GM23338 (cell line): ENCODE measurements around the gene CPEB3. TPM values are rescaled to one million over a fixed set of nuclear protein-coding genes. Genes with fewer than 3 reads are reported as not detected.

Source experiments
- ATAC-seq: fragments of 200-7000 bp; cut with Tn5 transposase; 3 replicates; pipeline ENCODE4 v1.9.1; 2020
- DNase-seq: peaks from one replicate; pipeline ENCODE4 v3.0.0-alpha.2; 2015; ENCODE audit warnings: low spot score
- H2AFZ ChIP-seq: fragments of 200-600 bp; sonication (generic); 2 replicates; pipeline ENCODE4 v1.8.0; 2016; ENCODE audit warnings: antibody characterized with exemption, mild to moderate bottlenecking, moderate library complexity
- H3F3A ChIP-seq: fragments of 200-600 bp; sonication (generic); replicated peaks from 2 replicates; pipeline ENCODE4 v1.8.0; 2017; ENCODE audit warnings: antibody characterized with exemption, mixed run types, low read depth
- H3K27ac ChIP-seq: fragments of 200-600 bp; sonication (generic); 2 replicates; pipeline ENCODE4 v1.6.1; 2016; ENCODE audit warnings: low read depth
- H3K27me3 ChIP-seq: fragments of 200-600 bp; sonication (generic); 2 replicates; pipeline ENCODE4 v1.8.0; 2016; ENCODE audit warnings: mild to moderate bottlenecking, mixed run types, moderate library complexity; ENCODE audit not compliant: insufficient read depth
- H3K36me3 ChIP-seq: fragments of 200-600 bp; sonication (generic); 2 replicates; pipeline ENCODE4 v1.8.0; 2016; ENCODE audit warnings: mild to moderate bottlenecking; ENCODE audit not compliant: insufficient read depth
- H3K4me1 ChIP-seq: fragments of 200-600 bp; sonication (generic); 2 replicates; pipeline ENCODE4 v1.8.0; 2016; ENCODE audit warnings: mild to moderate bottlenecking, moderate library complexity; ENCODE audit not compliant: insufficient read depth
- H3K4me2 ChIP-seq: fragments of 200-600 bp; sonication (generic); 2 replicates; pipeline ENCODE4 v1.7.1; 2017; ENCODE audit warnings: mixed run types
- H3K4me3 ChIP-seq: fragments of 200-600 bp; sonication (generic); 2 replicates; pipeline ENCODE4 v1.6.1; 2016; ENCODE audit warnings: mixed run types
- H3K79me2 ChIP-seq: fragments of 200-600 bp; sonication (generic); replicated peaks from 2 replicates; pipeline ENCODE4 v1.8.0; 2017; ENCODE audit warnings: mild to moderate bottlenecking; ENCODE audit not compliant: insufficient read depth
- H3K9me2 ChIP-seq: fragments of 200-600 bp; sonication (generic); 2 replicates; pipeline ENCODE4 v1.8.0; 2017; ENCODE audit not compliant: insufficient read depth
- H4K20me1 ChIP-seq: fragments of 200-600 bp; sonication (generic); replicated peaks from 2 replicates; pipeline ENCODE4 v1.8.0; 2017; ENCODE audit warnings: mild to moderate bottlenecking; ENCODE audit not compliant: insufficient read depth
- H3K27ac Mint-ChIP-seq: 2 replicates; pipeline ENCODE4 v1.8.0; 2020; ENCODE audit warnings: inconsistent platforms, mild to moderate bottlenecking, moderate library complexity, mixed read lengths
- H3K27me3 Mint-ChIP-seq: 3 replicates; pipeline ENCODE4 v1.8.0; 2022; ENCODE audit warnings: low read depth, mild to moderate bottlenecking, moderate library complexity, mixed read lengths, inconsistent platforms; ENCODE audit not compliant: insufficient read depth, poor library complexity
- H3K36me3 Mint-ChIP-seq: 3 replicates; pipeline ENCODE4 v1.8.0; 2021; ENCODE audit warnings: low read depth, mild to moderate bottlenecking, inconsistent platforms, moderate library complexity, mixed read lengths
- H3K4me1 Mint-ChIP-seq: 3 replicates; pipeline ENCODE4 v1.8.0; 2020; ENCODE audit warnings: mild to moderate bottlenecking, inconsistent platforms, mixed read lengths
- H3K4me3 Mint-ChIP-seq: 3 replicates; pipeline ENCODE4 v1.8.0; 2021; ENCODE audit warnings: moderate library complexity, mild to moderate bottlenecking, inconsistent platforms, mixed read lengths
- H3K9me3 Mint-ChIP-seq: 3 replicates; pipeline ENCODE4 v1.8.0; 2020; ENCODE audit warnings: moderate library complexity, mild to moderate bottlenecking, inconsistent platforms, mixed read lengths
- EZH2 ChIP-seq: fragments of 200-600 bp; sonication (generic); IDR thresholded peaks from one replicate; pipeline ENCODE4 v1.8.0; 2017; ENCODE audit warnings: antibody characterized with exemption, mild to moderate bottlenecking, low read depth; ENCODE audit not compliant: unreplicated experiment
- EZH2phosphoT487 ChIP-seq: fragments of 200-600 bp; sonication (generic); IDR thresholded peaks from one replicate; pipeline ENCODE4 v1.8.1; 2018; ENCODE audit warnings: antibody characterized with exemption; ENCODE audit not compliant: unreplicated experiment
- JUNB ChIP-seq: IDR thresholded peaks from one replicate; pipeline ENCODE4 v1.6.1; 2016; ENCODE audit warnings: antibody characterized with exemption; ENCODE audit not compliant: unreplicated experiment
- STAT1 ChIP-seq: IDR thresholded peaks from one replicate; pipeline ENCODE4 v1.6.1; 2016; ENCODE audit warnings: antibody characterized with exemption; ENCODE audit not compliant: unreplicated experiment
- ZNF114 ChIP-seq: fragments of 250-450 bp; sonication (Bioruptor Pico); IDR thresholded peaks from 2 replicates; pipeline ENCODE4 v1.5.0; 2020; ENCODE audit warnings: mild to moderate bottlenecking, moderate library complexity
- polyA plus RNA-seq: library from polyadenylated mRNA; unstranded; fragments of >200 nt; fragmentation: Nextera tagmentation; extraction: Ambion mirVana; gene quantifications from 2 replicates; pipeline ENCODE4 v1.2.1, GENCODE V29; 2016
- total RNA-seq: library from RNA; depleted of rRNA; stranded (reverse); fragments of >200 nt; shearing (Covaris generic); gene quantifications from 2 replicates; pipeline ENCODE4 v1.2.3, GENCODE V29; 2014
- TF ChIP-seq, protein P1 (sequence below): fragments of 250-450 bp; sonication (Bioruptor Pico); IDR thresholded peaks from 2 replicates; pipeline ENCODE4 v1.5.0; 2020; ENCODE audit warnings: mild to moderate bottlenecking, moderate library complexity

CPEB3 gene
- total and polyA plus RNA-seq, 2 experiments from 2014 or later = 0.74 to 1.9 TPM

GRCh38 chr10:92075829-92076228, 215.0 kb downstream of the CPEB3 start (continued):
- TF ChIP-seq EZH2phosphoT487 = no peak
- TF ChIP-seq, protein P1, sequence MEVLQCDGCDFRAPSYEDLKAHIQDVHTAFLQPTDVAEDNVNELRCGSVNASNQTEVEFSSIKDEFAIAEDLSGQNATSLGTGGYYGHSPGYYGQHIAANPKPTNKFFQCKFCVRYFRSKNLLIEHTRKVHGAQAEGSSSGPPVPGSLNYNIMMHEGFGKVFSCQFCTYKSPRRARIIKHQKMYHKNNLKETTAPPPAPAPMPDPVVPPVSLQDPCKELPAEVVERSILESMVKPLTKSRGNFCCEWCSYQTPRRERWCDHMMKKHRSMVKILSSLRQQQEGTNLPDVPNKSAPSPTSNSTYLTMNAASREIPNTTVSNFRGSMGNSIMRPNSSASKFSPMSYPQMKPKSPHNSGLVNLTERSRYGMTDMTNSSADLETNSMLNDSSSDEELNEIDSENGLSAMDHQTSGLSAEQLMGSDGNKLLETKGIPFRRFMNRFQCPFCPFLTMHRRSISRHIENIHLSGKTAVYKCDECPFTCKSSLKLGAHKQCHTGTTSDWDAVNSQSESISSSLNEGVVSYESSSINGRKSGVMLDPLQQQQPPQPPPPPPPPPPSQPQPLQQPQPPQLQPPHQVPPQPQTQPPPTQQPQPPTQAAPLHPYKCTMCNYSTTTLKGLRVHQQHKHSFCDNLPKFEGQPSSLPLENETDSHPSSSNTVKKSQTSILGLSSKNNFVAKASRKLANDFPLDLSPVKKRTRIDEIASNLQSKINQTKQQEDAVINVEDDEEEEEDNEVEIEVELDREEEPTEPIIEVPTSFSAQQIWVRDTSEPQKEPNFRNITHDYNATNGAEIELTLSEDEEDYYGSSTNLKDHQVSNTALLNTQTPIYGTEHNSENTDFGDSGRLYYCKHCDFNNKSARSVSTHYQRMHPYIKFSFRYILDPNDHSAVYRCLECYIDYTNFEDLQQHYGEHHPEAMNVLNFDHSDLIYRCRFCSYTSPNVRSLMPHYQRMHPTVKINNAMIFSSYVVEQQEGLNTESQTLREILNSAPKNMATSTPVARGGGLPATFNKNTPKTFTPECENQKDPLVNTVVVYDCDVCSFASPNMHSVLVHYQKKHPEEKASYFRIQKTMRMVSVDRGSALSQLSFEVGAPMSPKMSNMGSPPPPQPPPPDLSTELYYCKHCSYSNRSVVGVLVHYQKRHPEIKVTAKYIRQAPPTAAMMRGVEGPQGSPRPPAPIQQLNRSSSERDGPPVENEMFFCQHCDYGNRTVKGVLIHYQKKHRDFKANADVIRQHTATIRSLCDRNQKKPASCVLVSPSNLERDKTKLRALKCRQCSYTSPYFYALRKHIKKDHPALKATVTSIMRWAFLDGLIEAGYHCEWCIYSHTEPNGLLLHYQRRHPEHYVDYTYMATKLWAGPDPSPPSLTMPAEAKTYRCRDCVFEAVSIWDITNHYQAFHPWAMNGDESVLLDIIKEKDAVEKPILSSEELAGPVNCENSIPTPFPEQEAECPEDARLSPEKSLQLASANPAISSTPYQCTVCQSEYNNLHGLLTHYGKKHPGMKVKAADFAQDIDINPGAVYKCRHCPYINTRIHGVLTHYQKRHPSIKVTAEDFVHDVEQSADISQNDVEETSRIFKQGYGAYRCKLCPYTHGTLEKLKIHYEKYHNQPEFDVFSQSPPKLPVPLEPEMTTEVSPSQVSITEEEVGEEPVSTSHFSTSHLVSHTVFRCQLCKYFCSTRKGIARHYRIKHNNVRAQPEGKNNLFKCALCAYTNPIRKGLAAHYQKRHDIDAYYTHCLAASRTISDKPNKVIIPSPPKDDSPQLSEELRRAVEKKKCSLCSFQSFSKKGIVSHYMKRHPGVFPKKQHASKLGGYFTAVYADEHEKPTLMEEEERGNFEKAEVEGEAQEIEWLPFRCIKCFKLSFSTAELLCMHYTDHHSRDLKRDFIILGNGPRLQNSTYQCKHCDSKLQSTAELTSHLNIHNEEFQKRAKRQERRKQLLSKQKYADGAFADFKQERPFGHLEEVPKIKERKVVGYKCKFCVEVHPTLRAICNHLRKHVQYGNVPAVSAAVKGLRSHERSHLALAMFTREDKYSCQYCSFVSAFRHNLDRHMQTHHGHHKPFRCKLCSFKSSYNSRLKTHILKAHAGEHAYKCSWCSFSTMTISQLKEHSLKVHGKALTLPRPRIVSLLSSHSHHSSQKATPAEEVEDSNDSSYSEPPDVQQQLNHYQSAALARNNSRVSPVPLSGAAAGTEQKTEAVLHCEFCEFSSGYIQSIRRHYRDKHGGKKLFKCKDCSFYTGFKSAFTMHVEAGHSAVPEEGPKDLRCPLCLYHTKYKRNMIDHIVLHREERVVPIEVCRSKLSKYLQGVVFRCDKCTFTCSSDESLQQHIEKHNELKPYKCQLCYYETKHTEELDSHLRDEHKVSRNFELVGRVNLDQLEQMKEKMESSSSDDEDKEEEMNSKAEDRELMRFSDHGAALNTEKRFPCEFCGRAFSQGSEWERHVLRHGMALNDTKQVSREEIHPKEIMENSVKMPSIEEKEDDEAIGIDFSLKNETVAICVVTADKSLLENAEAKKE (CRISPR knock-in tag) = no peak
- no peak for TF ChIP-seq ZNF114
- no peak for TF ChIP-seq STAT1
- TF ChIP-seq JUNB = no peak

DNA sequence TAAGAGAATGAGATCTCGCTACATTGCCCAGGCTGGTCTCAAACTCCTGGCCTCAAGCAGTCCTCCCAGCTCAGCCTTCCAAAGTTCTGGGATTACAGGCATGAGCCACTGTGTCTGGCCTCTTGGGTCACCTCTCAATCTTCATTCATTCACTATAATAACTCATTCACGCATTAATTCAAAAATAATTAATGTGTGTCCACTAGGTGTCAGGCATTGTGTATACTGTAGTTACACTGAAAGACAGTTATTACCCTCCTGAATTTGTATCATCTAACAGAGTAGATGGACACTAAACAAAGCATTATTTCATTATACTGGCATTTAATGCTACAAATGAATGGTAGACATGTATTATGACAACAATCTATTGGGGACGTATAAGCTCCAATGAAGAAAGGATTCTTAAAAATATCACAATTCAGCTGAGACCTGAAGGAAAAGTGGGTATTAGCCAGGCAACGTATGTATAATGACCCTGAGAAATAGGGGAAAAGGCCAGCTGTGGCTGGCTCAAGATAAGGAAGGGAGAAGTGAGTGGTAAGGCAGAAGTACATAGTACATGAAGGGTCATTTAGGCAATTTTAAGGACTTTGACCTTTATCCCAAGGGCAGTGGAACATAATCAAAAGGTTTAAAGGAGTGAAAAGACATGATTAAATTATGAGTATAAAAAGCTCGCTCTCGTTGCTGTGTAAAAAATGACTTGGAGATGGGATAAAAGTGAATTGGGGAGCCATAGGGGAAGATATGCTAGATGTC, 216.6 kb downstream of the CPEB3 start:
- no peak for DNase-seq
- Histone ChIP-seq H2AFZ (no peak overlapping the region), H3K27me3 (no peaks in the 10 kb centered on the region), H3K4me3 (no peak overlapping the region), H3K36me3 (no peaks in the 10 kb centered on the region), H3K9me2 (no peaks in the 10 kb centered on the region), H3K4me1 (0 out of 2 replicates have a peak, but pooled peaks cover 5% of the 10 kb centered on the region), H3K4me2 (no peak overlapping the region), H3K27ac (no peak overlapping the region), H3F3A (no peaks in the 10 kb centered on the region), H3K79me2 (no peaks in the 10 kb centered on the region), H4K20me1 (no peaks in the 10 kb centered on the region)
- no peaks in the 10 kb centered on the region for H3K36me3 Mint-ChIP-seq
- no peaks in the 10 kb centered on the region for H3K27me3 Mint-ChIP-seq
- H3K4me1 Mint-ChIP-seq = peaks cover 9% of the 10 kb centered on the region
- TF ChIP-seq EZH2 (no peak), STAT1 (no peak)
- no peak for ATAC-seq
- H3K27ac Mint-ChIP-seq = no peak overlapping the region
- no peak overlapping the region for H3K4me3 Mint-ChIP-seq
- no peaks in the 10 kb centered on the region for H3K9me3 Mint-ChIP-seq
